Liver (tissue), 9 donors: ENCODE measurements around the gene PLEKHN1. TPM values are rescaled to one million over a fixed set of nuclear protein-coding genes. Genes with fewer than 3 reads are reported as not detected.

Source experiments
- DNase-seq: peaks from one replicate; pipeline ENCODE4 v3.0.0-alpha.2; 2017; ENCODE audit warnings: low spot score
- H3K27ac ChIP-seq, 2 donors: one replicate each; pipeline ENCODE4 v1.7.0; 2013; ENCODE audit warnings: inconsistent platforms in 2 of 2, low read length in 2 of 2, control low read depth in 1 of 2, low read depth in 1 of 2, mild to moderate bottlenecking in 1 of 2
- H3K27me3 ChIP-seq, 4 donors: one replicate each; pipeline versions ENCODE4 v1.6.1 to v1.7.0; 2013; ENCODE audit warnings: low read length in 3 of 4, inconsistent platforms in 1 of 4, mild to moderate bottlenecking in 1 of 4, moderate library complexity in 1 of 4; ENCODE audit not compliant: control insufficient read depth in 4 of 4, insufficient read depth in 4 of 4
- H3K36me3 ChIP-seq, 4 donors: one replicate each; pipeline versions ENCODE4 v1.6.1 to v1.7.0; 2013; ENCODE audit warnings: low read length in 3 of 4, mild to moderate bottlenecking in 3 of 4, low read depth in 1 of 4, moderate library complexity in 1 of 4; ENCODE audit not compliant: control insufficient read depth in 4 of 4, insufficient read depth in 3 of 4
- H3K4me1 ChIP-seq, 4 donors: one replicate each; pipeline versions ENCODE4 v1.6.1 to v1.7.0; 2013; ENCODE audit warnings: low read length in 3 of 4, mild to moderate bottlenecking in 3 of 4, moderate library complexity in 1 of 4; ENCODE audit not compliant: control insufficient read depth in 4 of 4, insufficient read depth in 4 of 4
- H3K4me3 ChIP-seq, 3 donors: one replicate each; pipeline versions ENCODE4 v1.6.1 to v1.7.0; 2013; ENCODE audit warnings: low read length in 3 of 3, control low read depth in 1 of 3, low read depth in 1 of 3, mild to moderate bottlenecking in 1 of 3
- H3K9ac ChIP-seq, 2 donors: one replicate each; pipeline ENCODE4 v1.7.0; 2013; ENCODE audit warnings: low read length in 2 of 2, mild to moderate bottlenecking in 2 of 2, moderate library complexity in 2 of 2, control low read depth in 1 of 2, low read depth in 1 of 2
- H3K9me3 ChIP-seq, 4 donors: one replicate each; pipeline versions ENCODE4 v1.6.1 to v1.7.0; 2013; ENCODE audit warnings: low read length in 3 of 4; ENCODE audit not compliant: control insufficient read depth in 4 of 4
- ATF3 ChIP-seq: IDR thresholded peaks from 2 replicates; pipeline ENCODE4 v1.6.1; 2016; ENCODE audit warnings: antibody characterized with exemption
- CTCF ChIP-seq: fragments of 150-350 bp; IDR thresholded peaks from 2 replicates; pipeline ENCODE4 v1.5.1; 2017; ENCODE audit warnings: improper control_type of control experiment, low read depth, low read length; ENCODE audit not compliant: missing input control
- EGR1 ChIP-seq, 2 donors: IDR thresholded peaks; 2 replicates each; pipeline ENCODE4 v1.6.1; 2016 to 2018; ENCODE audit warnings: antibody characterized with exemption in 2 of 2, low read depth in 2 of 2
- FOXA1 ChIP-seq: IDR thresholded peaks from 2 replicates; pipeline ENCODE4 v1.6.1; 2016; ENCODE audit warnings: antibody characterized with exemption
- FOXA2 ChIP-seq: IDR thresholded peaks from 2 replicates; pipeline ENCODE4 v1.6.1; 2016; ENCODE audit warnings: antibody characterized with exemption
- GABPA ChIP-seq, 2 donors: IDR thresholded peaks in 1 of 2; conservative IDR thresholded peaks in 1 of 2; 2 replicates each; pipeline ENCODE4 v1.6.1; 2016; ENCODE audit warnings: antibody characterized with exemption in 2 of 2, mild to moderate bottlenecking in 1 of 2, moderate library complexity in 1 of 2
- HNF4A ChIP-seq, 2 donors: conservative IDR thresholded peaks; 2 replicates each; pipeline ENCODE4 v1.6.1; 2016; ENCODE audit warnings: antibody characterized with exemption in 2 of 2, mild to moderate bottlenecking in 2 of 2
- HNF4G ChIP-seq: IDR thresholded peaks from 2 replicates; pipeline ENCODE4 v1.6.1; 2016; ENCODE audit warnings: antibody characterized with exemption
- MAX ChIP-seq: IDR thresholded peaks from 2 replicates; pipeline ENCODE4 v1.6.1; 2016; ENCODE audit warnings: antibody characterized with exemption
- NR2F2 ChIP-seq: IDR thresholded peaks from 2 replicates; pipeline ENCODE4 v1.6.1; 2016; ENCODE audit warnings: antibody characterized with exemption
- RAD21 ChIP-seq, 2 donors: IDR thresholded peaks; 2 replicates each; pipeline ENCODE4 v1.6.1; 2016; ENCODE audit warnings: antibody characterized with exemption in 2 of 2, mild to moderate bottlenecking in 2 of 2
- REST ChIP-seq: IDR thresholded peaks from 2 replicates; pipeline ENCODE4 v1.6.1; 2016; ENCODE audit warnings: antibody characterized with exemption, mild to moderate bottlenecking
- RXRA ChIP-seq, 2 donors: IDR thresholded peaks; 2 replicates each; pipeline ENCODE4 v1.6.1; 2017 to 2018; ENCODE audit warnings: antibody characterized with exemption in 2 of 2, mild to moderate bottlenecking in 1 of 2
- SP1 ChIP-seq: IDR thresholded peaks from 2 replicates; pipeline ENCODE4 v1.6.1; 2018; ENCODE audit warnings: antibody characterized with exemption, mild to moderate bottlenecking
- TAF1 ChIP-seq: conservative IDR thresholded peaks from 2 replicates; pipeline ENCODE4 v1.6.1; 2016; ENCODE audit warnings: antibody characterized with exemption, mild to moderate bottlenecking
- YY1 ChIP-seq: IDR thresholded peaks from 2 replicates; pipeline ENCODE4 v1.6.1; 2016; ENCODE audit warnings: antibody characterized with exemption, mild to moderate bottlenecking
- ZBTB33 ChIP-seq: IDR thresholded peaks from 2 replicates; pipeline ENCODE4 v1.6.1; 2016; ENCODE audit warnings: antibody characterized with exemption
- WGBS: extraction: QIAGEN DNeasy Blood & Tissue Kit; methylation state at CpG from one replicate; pipeline ENCODE4 v1.1.7; 2013; 5-methylcytosine and 5-hydroxymethylcytosine counted together
- polyA plus RNA-seq, 2 donors: library from polyadenylated mRNA; stranded (reverse) in 1 of 2; unstranded in 1 of 2; fragments of 200-250 nt in 1 of 2; fragments of >200 nt in 1 of 2; fragmentation: Nextera tagmentation in 1 of 2; extraction: Ambion mirVana in 1 of 2; gene quantifications; one replicate each; pipeline versions ENCODE4 v1.2.1 to v1.2.3, GENCODE V29; 2013 to 2015
- total RNA-seq, 2 donors: library from RNA; depleted of rRNA; stranded (reverse); fragments of >200 nt; gene quantifications; one replicate each; pipeline ENCODE4 v1.2.3, GENCODE V29; 2014
- donor health status: healthy.
- donor health status: healthy.
- donor health status: healthy.
- donor health status: healthy.
- donor health status: healthy.

The PLEKHN1 gene
- total and polyA plus RNA-seq, 4 donors = 0.17 to 0.18 TPM; not detected in 2

GRCh38 chr1:931380-932172, 34.7 kb upstream of the PLEKHN1 start (continued):
- TF ChIP-seq GABPA (IDR thresholded peaks at IDR 0.05 in 1 of 2, conservative IDR thresholded peaks at IDR 0.05 in 1 of 2) (no peak), NR2F2 (no peak), ZBTB33 (no peak), TAF1 (no peak), HNF4G (no peak), EGR1 (IDR thresholded peaks at IDR 0.05; ENCODE audit: low read depth in 2 of 2) (no peak), HNF4A (conservative IDR thresholded peaks at IDR 0.05) (no peak)

- no peak for DNase-seq
- H3K4me1 ChIP-seq = peaks cover 0 to 23% (median 8%) of the 10 kb centered on the region in 4 donors
- no peaks in the 10 kb centered on the region for H3K9me3 ChIP-seq
- no peaks in the 10 kb centered on the region for H3K36me3 ChIP-seq
- peaks cover 0 to 4% (median 0%) of the 10 kb centered on the region in 4 donors for H3K27me3 ChIP-seq
- WGBS = 69% methylated on average over 16 of the region's 16 CpGs
- TF ChIP-seq RAD21 (IDR thresholded peaks at IDR 0.05) (no peak), FOXA1 (no peak), SP1 (no peak), ATF3 (no peak), MAX (no peak), TAF1 (no peak), FOXA2 (no peak), REST (no peak), CTCF (no peak), RXRA (IDR thresholded peaks at IDR 0.05) (no peak), YY1 (no peak), ZBTB33 (no peak), NR2F2 (no peak), GABPA (IDR thresholded peaks at IDR 0.05 in 1 of 2, conservative IDR thresholded peaks at IDR 0.05 in 1 of 2) (no peak)
- H3K9ac ChIP-seq = no peak overlapping the region
- no peak overlapping the region for H3K27ac ChIP-seq
- H3K4me3 ChIP-seq = no peak overlapping the region
Measured at GRCh38 chr1:932173-932510, 34.1 kb upstream of the PLEKHN1 start.
